Measurements from ENCODE around the gene AP1M1.
A peak's percentile ranks its signal among the peaks of the same experiment; 100 is the strongest.

The AP1M1 gene

GRCh38 chr19:16199275-16199932 is 1.7 kb downstream of the AP1M1 start:
- H3K27ac ChIP-seq (ENCODE audit: low read depth, low read length): no peak overlapping the region
- TF ChIP-seq CTCF (IDR thresholded peaks at IDR 0.05; ENCODE audit: low read depth, low read length, poor library complexity, severe bottlenecking): no peak
- TF ChIP-seq EZH2phosphoT487 (IDR thresholded peaks at IDR 0.05; ENCODE audit: borderline replicate concordance, low read length): no peak
- H3K9me2 ChIP-seq (replicated peaks; ENCODE audit: control insufficient read depth, low read length): no peaks in the 10 kb centered on the region
- peaks cover 34% of the 10 kb centered on the region for H3K36me3 ChIP-seq (ENCODE audit: control insufficient read depth, low read length)
- peaks cover 5% of the 10 kb centered on the region; the same call in 1 of the 2 replicates for H4K20me1 ChIP-seq (ENCODE audit: control insufficient read depth, insufficient read depth, low read depth, low read length)
- H3K79me2 ChIP-seq (ENCODE audit: control insufficient read depth, low read length): peaks cover 52% of the 10 kb centered on the region
- peak overlapping the region; percentile 87 for H3K4me2 ChIP-seq (ENCODE audit: low read length)
- H3K9me3 ChIP-seq (ENCODE audit: control insufficient read depth, insufficient read depth, low read length): no peaks in the 10 kb centered on the region
- H3K27me3 ChIP-seq (ENCODE audit: control insufficient read depth, low read length): no peaks in the 10 kb centered on the region
- 0 out of 2 replicates have a peak, but pooled peaks cover 2% of the 10 kb centered on the region for H3F3A ChIP-seq (ENCODE audit: control insufficient read depth, insufficient read depth)
- peaks cover 20% of the 10 kb centered on the region for H3K4me1 ChIP-seq (ENCODE audit: control insufficient read depth, low read length)
- H3K4me3 ChIP-seq (ENCODE audit: low read length): no peak overlapping the region

GRCh38 chr19:16200038-16201010 is 2.6 kb downstream of the AP1M1 start:
- TF ChIP-seq EZH2phosphoT487 (IDR thresholded peaks at IDR 0.05; ENCODE audit: borderline replicate concordance, low read length): no peak
- TF ChIP-seq CTCF (IDR thresholded peaks at IDR 0.05; ENCODE audit: low read depth, low read length, poor library complexity, severe bottlenecking): no peak
- Histone ChIP-seq H3K9me2 (replicated peaks; ENCODE audit: control insufficient read depth, low read length) (no peaks in the 10 kb centered on the region), H3K36me3 (ENCODE audit: control insufficient read depth, low read length) (peaks cover 40% of the 10 kb centered on the region), H3K9me3 (ENCODE audit: control insufficient read depth, insufficient read depth, low read length) (no peaks in the 10 kb centered on the region), H3K4me1 (ENCODE audit: control insufficient read depth, low read length) (peaks cover 20% of the 10 kb centered on the region), H3K4me3 (ENCODE audit: low read length) (no peak overlapping the region), H3F3A (ENCODE audit: control insufficient read depth, insufficient read depth) (0 out of 2 replicates have a peak, but pooled peaks cover 2% of the 10 kb centered on the region), H3K79me2 (ENCODE audit: control insufficient read depth, low read length) (peaks cover 52% of the 10 kb centered on the region), H3K4me2 (ENCODE audit: low read length) (no peak overlapping the region), H4K20me1 (ENCODE audit: control insufficient read depth, insufficient read depth, low read depth, low read length) (peaks cover 5% of the 10 kb centered on the region; the same call in 1 of the 2 replicates), H3K27ac (ENCODE audit: low read depth, low read length) (no peak overlapping the region), H3K27me3 (ENCODE audit: control insufficient read depth, low read length) (no peaks in the 10 kb centered on the region)

GRCh38 chr19:16201011-16201391 is 3.3 kb downstream of the AP1M1 start:
- Histone ChIP-seq H3K27ac (ENCODE audit: low read depth, low read length) (no peak overlapping the region), H3F3A (ENCODE audit: control insufficient read depth, insufficient read depth) (0 out of 2 replicates have a peak, but pooled peaks cover under 1% of the 10 kb centered on the region), H4K20me1 (ENCODE audit: control insufficient read depth, insufficient read depth, low read depth, low read length) (peaks cover 5% of the 10 kb centered on the region; the same call in 1 of the 2 replicates), H3K9me2 (replicated peaks; ENCODE audit: control insufficient read depth, low read length) (no peaks in the 10 kb centered on the region), H3K4me3 (ENCODE audit: low read length) (no peak overlapping the region), H3K36me3 (ENCODE audit: control insufficient read depth, low read length) (peaks cover 45% of the 10 kb centered on the region), H3K4me2 (ENCODE audit: low read length) (no peak overlapping the region), H3K9me3 (ENCODE audit: control insufficient read depth, insufficient read depth, low read length) (no peaks in the 10 kb centered on the region), H3K4me1 (ENCODE audit: control insufficient read depth, low read length) (peaks cover 20% of the 10 kb centered on the region), H3K79me2 (ENCODE audit: control insufficient read depth, low read length) (peaks cover 52% of the 10 kb centered on the region), H3K27me3 (ENCODE audit: control insufficient read depth, low read length) (no peaks in the 10 kb centered on the region)
- TF ChIP-seq EZH2phosphoT487 (IDR thresholded peaks at IDR 0.05; ENCODE audit: borderline replicate concordance, low read length) (no peak), CTCF (IDR thresholded peaks at IDR 0.05; ENCODE audit: low read depth, low read length, poor library complexity, severe bottlenecking) (no peak)
